NCI-H1417 (cell line): Measurements from ENCODE around the gene DYRK2.

Source experiments
- DNase-seq, 3 experiments: peaks; one replicate each; lab custom pipeline; 2025; lab: John Stamatoyannopoulos, UW

Gene DYRK2

DNA sequence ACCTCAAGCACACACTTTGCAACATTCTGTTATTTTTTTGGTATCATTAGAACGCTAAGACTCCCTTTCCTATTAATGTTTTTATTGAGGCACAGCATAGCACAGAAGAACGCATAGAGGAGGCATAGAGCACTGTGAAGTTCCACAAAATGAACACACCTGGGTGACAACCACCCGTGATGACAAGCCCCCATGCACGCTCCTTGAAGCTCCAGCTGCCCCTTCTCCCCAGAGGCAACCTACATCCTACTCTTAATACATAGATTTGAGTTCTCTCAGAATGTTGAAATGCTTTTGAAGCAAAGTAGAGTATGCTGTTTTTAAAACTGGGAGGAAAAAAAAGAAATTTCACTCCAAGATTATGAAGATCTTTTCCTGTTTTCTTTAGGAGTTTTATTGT is 55.5 kb downstream of the DYRK2 start:
- DNase-seq = no peak

- no peak for DNase-seq
Measured at GRCh38 chr12:67705394-67706370, 57.1 kb downstream of the DYRK2 start.

DNA sequence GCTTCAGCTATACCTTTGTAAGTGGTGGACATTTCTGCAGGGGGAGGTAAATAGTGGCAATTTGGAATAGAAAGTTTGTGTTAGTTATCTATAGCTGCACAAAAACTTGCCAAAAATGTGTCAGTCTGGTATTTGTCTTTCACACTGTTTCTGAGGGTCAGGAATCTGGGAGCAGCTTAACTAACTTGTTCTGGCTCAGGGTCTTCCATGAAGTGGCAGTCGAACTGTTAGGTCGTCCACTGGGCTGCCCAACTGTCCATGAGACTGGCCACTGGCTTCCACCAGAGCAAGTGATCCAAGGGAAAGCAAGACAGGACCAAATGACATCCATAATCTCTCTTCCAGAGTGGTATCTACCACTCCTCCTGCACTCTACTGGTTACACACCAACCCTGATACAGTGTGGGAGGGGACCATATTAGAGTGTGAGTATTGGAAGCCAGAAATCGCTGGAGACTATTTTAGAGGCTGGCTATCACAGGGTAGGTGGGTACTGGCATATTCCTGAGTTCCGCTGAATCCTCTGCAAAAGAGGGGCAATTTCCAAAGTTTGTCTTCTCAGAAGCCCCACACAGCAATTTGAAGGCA is 60.9 kb downstream of the DYRK2 start:
- DNase-seq = no peak

GRCh38 chr12:67710582-67710981 is 62.0 kb downstream of the DYRK2 start:
- no peak for DNase-seq

DNA sequence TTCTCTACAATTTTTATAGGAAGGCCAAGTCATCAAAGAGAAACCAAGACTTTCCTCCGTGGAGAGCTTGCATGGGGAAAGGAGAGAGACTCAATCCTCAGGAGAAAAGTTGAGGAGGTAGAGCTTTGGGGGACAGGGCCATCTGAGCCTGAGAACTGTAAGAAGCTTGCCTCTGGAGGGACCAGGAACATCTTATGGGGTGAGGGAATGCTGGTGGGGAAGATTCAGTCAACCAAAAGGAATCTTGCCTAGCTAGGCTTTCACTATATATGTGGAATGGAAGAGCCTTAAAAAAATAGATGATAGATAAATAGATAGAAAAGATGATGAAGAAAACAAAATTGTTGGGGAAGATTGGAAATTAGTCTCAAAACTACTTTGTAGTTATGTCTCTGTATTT is 63.5 kb downstream of the DYRK2 start:
- DNase-seq = no peak

GRCh38 chr12:67714648-67715047 is 66.1 kb downstream of the DYRK2 start:
- DNase-seq = peak in 1 of 3 experiments; percentile 31
